Sigmoid colon (tissue), 4 donors: ENCODE measurements around the gene TREM2.

Source experiments
- EP300 ChIP-seq, 4 donors: sonication (generic); formaldehyde crosslinking; IDR thresholded peaks; one replicate each; pipeline ENCODE4 v1.6.1; 2017; ENCODE audit warnings: antibody characterized with exemption in 4 of 4
- POLR2AphosphoS5 ChIP-seq, 4 donors: sonication (generic); formaldehyde crosslinking; IDR thresholded peaks; one replicate each; pipeline ENCODE4 v1.6.1; 2017; ENCODE audit warnings: antibody characterized with exemption in 4 of 4
- TF ChIP-seq, protein P1 (sequence below), 4 experiments: fragments of 450-650 bp in 3 of 4; fragments of 200-600 bp in 1 of 4; IDR thresholded peaks; one replicate each; pipeline ENCODE4 v1.5.1; 2016 to 2019; ENCODE audit warnings: antibody characterized with exemption in 4 of 4, mild to moderate bottlenecking in 3 of 4, moderate library complexity in 2 of 4

DNA sequence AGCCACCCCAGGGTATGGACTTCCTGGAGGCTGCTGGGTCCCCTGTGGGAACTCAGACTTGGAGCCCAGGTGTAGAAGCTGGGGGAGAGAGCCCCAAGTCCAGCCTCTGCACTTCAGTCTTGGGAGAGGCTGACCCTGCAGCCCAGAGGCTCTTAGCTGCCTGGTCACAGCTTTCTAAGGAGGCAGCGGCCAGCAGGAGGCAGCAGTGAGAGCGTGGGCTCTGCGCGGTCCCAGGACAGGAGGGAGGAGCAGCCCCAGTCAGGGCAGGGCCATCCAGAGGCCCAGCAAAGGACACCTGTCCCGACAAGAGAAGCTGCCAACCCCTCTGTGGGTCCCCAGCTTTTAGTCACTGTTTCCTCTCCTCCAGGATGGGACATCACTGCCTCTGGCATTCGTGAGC is 28.7 kb upstream of the TREM2 start:
- TF ChIP-seq EP300 (IDR thresholded peaks at IDR 0.05) (no peak), POLR2AphosphoS5 (IDR thresholded peaks at IDR 0.05) (no peak)
- TF ChIP-seq, protein P1, sequence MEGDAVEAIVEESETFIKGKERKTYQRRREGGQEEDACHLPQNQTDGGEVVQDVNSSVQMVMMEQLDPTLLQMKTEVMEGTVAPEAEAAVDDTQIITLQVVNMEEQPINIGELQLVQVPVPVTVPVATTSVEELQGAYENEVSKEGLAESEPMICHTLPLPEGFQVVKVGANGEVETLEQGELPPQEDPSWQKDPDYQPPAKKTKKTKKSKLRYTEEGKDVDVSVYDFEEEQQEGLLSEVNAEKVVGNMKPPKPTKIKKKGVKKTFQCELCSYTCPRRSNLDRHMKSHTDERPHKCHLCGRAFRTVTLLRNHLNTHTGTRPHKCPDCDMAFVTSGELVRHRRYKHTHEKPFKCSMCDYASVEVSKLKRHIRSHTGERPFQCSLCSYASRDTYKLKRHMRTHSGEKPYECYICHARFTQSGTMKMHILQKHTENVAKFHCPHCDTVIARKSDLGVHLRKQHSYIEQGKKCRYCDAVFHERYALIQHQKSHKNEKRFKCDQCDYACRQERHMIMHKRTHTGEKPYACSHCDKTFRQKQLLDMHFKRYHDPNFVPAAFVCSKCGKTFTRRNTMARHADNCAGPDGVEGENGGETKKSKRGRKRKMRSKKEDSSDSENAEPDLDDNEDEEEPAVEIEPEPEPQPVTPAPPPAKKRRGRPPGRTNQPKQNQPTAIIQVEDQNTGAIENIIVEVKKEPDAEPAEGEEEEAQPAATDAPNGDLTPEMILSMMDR (IDR thresholded peaks at IDR 0.05): no peak
